CD8-positive, alpha-beta memory T cell (primary cell): ENCODE data around the gene MROH2A. TPM values are rescaled to one million over a fixed set of nuclear protein-coding genes. Genes with fewer than 3 reads are reported as not detected.
A peak's percentile ranks its signal among the peaks of the same experiment; 100 is the strongest.

Source experiments
- CTCF ChIA-PET: fragments of 350-600 bp; sonication (Branson Sonifier 250); formaldehyde crosslinking; loops from one replicate; lab custom pipeline; 2021; ENCODE audit warnings: antibody characterized with exemption; lab: Charles Lee
- POLR2A ChIA-PET: fragments of 350-600 bp; sonication (Branson Sonifier 250); formaldehyde crosslinking; loops from one replicate; lab custom pipeline; 2021; ENCODE audit warnings: antibody characterized with exemption; lab: Charles Lee
- DNase-seq, 5 donors: peaks; one replicate each; pipeline versions ENCODE4 v3.0.0 to v3.0.0-alpha.2; 2020 to 2022; ENCODE audit warnings: mixed read lengths in 1 of 5
- H3K27ac ChIP-seq: one replicate; pipeline ENCODE4 v1.7.0; 2013; ENCODE audit warnings: low read depth, mild to moderate bottlenecking, low read length, moderate library complexity
- H3K27me3 ChIP-seq: 2 replicates; pipeline ENCODE4 v1.7.0; 2013; ENCODE audit warnings: low read length, mild to moderate bottlenecking; ENCODE audit not compliant: insufficient read depth, poor library complexity, severe bottlenecking
- H3K36me3 ChIP-seq: 2 replicates; pipeline ENCODE4 v1.7.0; 2013; ENCODE audit warnings: mild to moderate bottlenecking, low read length, moderate library complexity; ENCODE audit not compliant: insufficient read depth
- H3K4me1 ChIP-seq: 2 replicates; pipeline ENCODE4 v1.7.0; 2013; ENCODE audit warnings: mild to moderate bottlenecking, low read length, moderate library complexity; ENCODE audit not compliant: insufficient read depth
- H3K4me3 ChIP-seq: 2 replicates; pipeline ENCODE4 v1.7.0; 2013; ENCODE audit warnings: mild to moderate bottlenecking, low read length
- H3K9me3 ChIP-seq: 2 replicates; pipeline ENCODE4 v1.7.0; 2013; ENCODE audit warnings: mild to moderate bottlenecking, low read length
- H3K27ac Mint-ChIP-seq, 8 donors: one replicate each; pipeline ENCODE4 v1.8.0; 2020 to 2021; ENCODE audit warnings: mixed read lengths in 8 of 8, mild to moderate bottlenecking in 6 of 8, inconsistent platforms in 3 of 8, moderate library complexity in 3 of 8
- H3K27me3 Mint-ChIP-seq, 2 donors: one replicate each; pipeline ENCODE4 v1.8.0; 2020 to 2021; ENCODE audit warnings: mixed read lengths in 2 of 2, mild to moderate bottlenecking in 1 of 2, moderate library complexity in 1 of 2
- H3K36me3 Mint-ChIP-seq, 3 donors: one replicate each; pipeline ENCODE4 v1.8.0; 2020 to 2021; ENCODE audit warnings: mixed read lengths in 3 of 3, inconsistent platforms in 1 of 3, mild to moderate bottlenecking in 1 of 3
- H3K4me1 Mint-ChIP-seq, 3 donors: one replicate each; pipeline ENCODE4 v1.8.0; 2020 to 2021; ENCODE audit warnings: mixed read lengths in 3 of 3, inconsistent platforms in 1 of 3, mild to moderate bottlenecking in 1 of 3
- H3K4me3 Mint-ChIP-seq, 7 donors: one replicate each; pipeline ENCODE4 v1.8.0; 2020 to 2021; ENCODE audit warnings: mixed read lengths in 7 of 7, mild to moderate bottlenecking in 6 of 7, moderate library complexity in 4 of 7, inconsistent platforms in 2 of 7
- H3K9me3 Mint-ChIP-seq, 5 donors: one replicate each; pipeline ENCODE4 v1.8.0; 2020 to 2022; ENCODE audit warnings: mixed read lengths in 5 of 5, mild to moderate bottlenecking in 3 of 5, moderate library complexity in 2 of 5, inconsistent platforms in 1 of 5
- polyA plus RNA-seq: library from polyadenylated mRNA; unstranded; fragments of 300-500 nt; fragmentation: Illumina TruSeq; gene quantifications from one replicate; pipeline ENCODE4 v1.2.3, GENCODE V29; 2021
- total RNA-seq, 2 experiments: library from RNA; stranded (reverse); gene quantifications; one replicate each; pipeline ENCODE4 v1.2.3, GENCODE V29; 2021

The MROH2A gene
- total and polyA plus RNA-seq, 3 experiments from 2014 or later: not detected

DNA sequence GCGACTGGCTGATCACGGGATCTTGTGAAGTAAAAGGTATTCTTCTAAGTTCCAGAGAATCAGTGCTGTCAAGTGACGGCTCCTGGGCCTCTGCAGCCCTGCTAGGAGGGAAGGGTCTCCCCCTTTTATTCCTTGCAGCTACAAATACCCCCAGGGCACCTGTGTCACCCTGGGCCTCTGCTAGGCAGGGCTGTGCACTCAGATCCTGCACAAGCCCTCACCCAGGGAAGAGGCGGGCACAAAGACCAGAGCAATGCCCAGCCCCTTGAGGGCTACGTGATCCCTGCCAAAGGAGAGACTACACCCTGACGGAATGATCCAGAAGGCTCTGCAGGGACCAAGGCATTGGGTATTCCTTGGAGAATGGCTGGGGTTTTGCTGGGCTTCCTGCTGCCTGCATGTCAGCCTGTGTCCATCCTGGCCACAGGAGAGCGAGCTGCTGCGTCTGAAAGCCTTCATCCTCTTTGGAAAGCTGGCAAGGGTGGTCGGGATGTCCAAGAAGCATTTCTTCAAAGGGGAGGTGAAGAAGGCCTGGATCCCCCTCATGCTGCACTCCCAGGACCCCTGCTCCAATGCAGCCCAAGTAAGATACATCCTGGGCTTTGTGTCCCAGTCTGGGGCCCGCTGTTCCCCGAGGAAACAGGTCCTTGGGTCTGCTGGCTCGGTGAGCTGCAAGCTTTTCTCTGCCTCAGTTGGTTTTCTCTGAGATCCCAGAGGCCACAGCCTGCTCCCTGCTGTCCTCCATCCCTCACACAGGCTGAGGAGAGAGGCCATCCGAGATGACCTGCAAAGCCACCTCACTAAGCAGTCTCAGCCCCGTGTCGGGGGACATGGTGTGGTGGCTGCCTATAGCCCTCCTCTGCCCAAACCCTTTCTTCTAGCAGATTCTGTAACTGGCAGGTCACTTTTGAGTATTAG is 51.3 kb downstream of the MROH2A start:
- Histone ChIP-seq H3K27me3 (no peaks in the 10 kb centered on the region), H3K4me1 (no peaks in the 10 kb centered on the region), H3K36me3 (no peaks in the 10 kb centered on the region), H3K9me3 (no peaks in the 10 kb centered on the region), H3K27ac (no peak overlapping the region), H3K4me3 (no peak overlapping the region)
- ChIA-PET POLR2A (no interaction called here), CTCF (no interaction called here)
- peak in 1 of 5 donors; percentile 20 for DNase-seq
- H3K4me1 Mint-ChIP-seq: no peaks in the 10 kb centered on the region
- H3K4me3 Mint-ChIP-seq: no peak overlapping the region
- H3K9me3 Mint-ChIP-seq: peaks cover 0 to 2% (median 0%) of the 10 kb centered on the region in 5 donors
- no peaks in the 10 kb centered on the region for H3K36me3 Mint-ChIP-seq
- peaks cover 4 to 9% of the 10 kb centered on the region in 2 donors for H3K27me3 Mint-ChIP-seq
- H3K27ac Mint-ChIP-seq: no peak overlapping the region

DNA sequence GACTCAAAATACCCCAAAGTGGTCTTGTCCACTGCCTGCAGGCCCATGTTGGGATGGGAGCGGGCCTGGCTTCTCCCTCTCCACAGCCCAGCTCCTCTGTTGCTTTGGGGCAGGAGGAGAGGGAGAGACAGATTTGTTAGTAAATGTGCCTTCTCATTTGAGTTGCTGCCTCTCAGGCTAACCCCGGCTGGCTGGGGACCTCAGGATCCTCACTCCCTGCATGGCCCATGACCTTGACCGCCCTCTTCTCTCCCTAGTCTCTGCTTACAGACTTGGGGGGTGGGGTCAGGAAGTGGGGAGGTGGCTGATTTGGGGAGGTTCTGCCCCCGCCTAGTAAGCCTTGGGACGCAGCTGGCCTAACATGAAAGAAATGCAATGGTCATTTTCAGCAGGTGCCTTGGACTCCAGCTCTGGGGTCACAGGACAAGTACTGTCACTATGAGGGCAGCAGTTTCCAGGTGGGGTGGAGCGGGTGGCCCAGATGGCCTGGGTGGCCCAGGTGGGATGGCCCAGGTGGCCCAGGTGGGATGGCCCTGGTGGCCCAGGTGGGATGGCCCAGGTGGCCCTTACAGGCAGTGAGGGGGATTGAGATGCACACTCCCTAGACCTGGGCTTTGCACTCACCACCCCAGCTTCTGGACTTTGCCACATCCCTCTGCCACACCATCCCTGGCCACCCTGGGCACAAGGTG is 52.1 kb downstream of the MROH2A start:
- H3K4me1 Mint-ChIP-seq: no peaks in the 10 kb centered on the region

GRCh38 chr2:233831011-233831721 is 53.0 kb downstream of the MROH2A start:
- Mint-ChIP-seq H3K36me3 (no peaks in the 10 kb centered on the region), H3K4me3 (no peak overlapping the region), H3K9me3 (no peaks in the 10 kb centered on the region), H3K27me3 (peaks cover 2 to 3% of the 10 kb centered on the region in 2 donors), H3K4me1 (no peaks in the 10 kb centered on the region), H3K27ac (no peak overlapping the region)
- H3K27ac ChIP-seq: no peak overlapping the region
- no peaks in the 10 kb centered on the region for H3K4me1 ChIP-seq
- H3K4me3 ChIP-seq: no peak overlapping the region
- CTCF ChIA-PET: no interaction called here
- H3K36me3 ChIP-seq: no peaks in the 10 kb centered on the region
- no peaks in the 10 kb centered on the region for H3K27me3 ChIP-seq
- H3K9me3 ChIP-seq: no peaks in the 10 kb centered on the region
- peak in 1 of 5 donors; percentile 37 for DNase-seq
- POLR2A ChIA-PET: no interaction called here

More for the DNA sequence above, 52.1 kb downstream of the MROH2A start:
- no peaks in the 10 kb centered on the region for H3K4me1 ChIP-seq
- no peak overlapping the region for H3K4me3 ChIP-seq
- no peaks in the 10 kb centered on the region for H3K9me3 ChIP-seq
- POLR2A ChIA-PET: no interaction called here
- Mint-ChIP-seq H3K36me3 (no peaks in the 10 kb centered on the region), H3K4me3 (no peak overlapping the region), H3K9me3 (peaks cover 0 to 2% (median 0%) of the 10 kb centered on the region in 5 donors), H3K27me3 (peaks cover 4 to 7% of the 10 kb centered on the region in 2 donors), H3K27ac (no peak overlapping the region)
- H3K27ac ChIP-seq: no peak overlapping the region
- DNase-seq: peak in 1 of 5 donors; percentile 39
- H3K36me3 ChIP-seq: no peaks in the 10 kb centered on the region
- no peaks in the 10 kb centered on the region for H3K27me3 ChIP-seq
- CTCF ChIA-PET: no interaction called here

- Histone ChIP-seq H3K9me3 (no peaks in the 10 kb centered on the region), H3K27ac (no peak overlapping the region), H3K27me3 (no peaks in the 10 kb centered on the region), H3K4me3 (no peak overlapping the region), H3K36me3 (no peaks in the 10 kb centered on the region), H3K4me1 (no peaks in the 10 kb centered on the region)
- ChIA-PET POLR2A (no interaction called here), CTCF (no interaction called here)
- Mint-ChIP-seq H3K36me3 (no peaks in the 10 kb centered on the region), H3K4me3 (no peak overlapping the region), H3K4me1 (no peaks in the 10 kb centered on the region), H3K9me3 (no peaks in the 10 kb centered on the region), H3K27me3 (peaks cover 0 to 1% of the 10 kb centered on the region in 2 donors), H3K27ac (no peak overlapping the region)
- no peak for DNase-seq
Observed at GRCh38 chr2:233831861-233832260, 53.7 kb downstream of the MROH2A start.

- Mint-ChIP-seq H3K36me3 (no peaks in the 10 kb centered on the region), H3K9me3 (no peaks in the 10 kb centered on the region), H3K4me1 (peaks cover 0 to 3% (median 0%) of the 10 kb centered on the region in 3 donors), H3K27me3 (peaks cover 0 to 1% of the 10 kb centered on the region in 2 donors), H3K4me3 (no peak overlapping the region), H3K27ac (no peak overlapping the region)
- ChIA-PET POLR2A (no interaction called here), CTCF (interaction anchor here (1.3 kb wide), 1 partner anchor 15 kb away, joined by 3 read pairs; no protein-coding TSS in a partner anchor)
- peak in 1 of 5 donors; percentile 19 for DNase-seq
- H3K27me3 ChIP-seq: no peaks in the 10 kb centered on the region
- H3K27ac ChIP-seq: no peak overlapping the region
- no peak overlapping the region for H3K4me3 ChIP-seq
- H3K36me3 ChIP-seq: no peaks in the 10 kb centered on the region
- H3K4me1 ChIP-seq: no peaks in the 10 kb centered on the region
- no peaks in the 10 kb centered on the region for H3K9me3 ChIP-seq
Observed at GRCh38 chr2:233832414-233832813, 54.3 kb downstream of the MROH2A start.

GRCh38 chr2:233832869-233833311 is 54.8 kb downstream of the MROH2A start:
- Histone ChIP-seq H3K4me1 (no peaks in the 10 kb centered on the region), H3K27ac (no peak overlapping the region), H3K4me3 (no peak overlapping the region), H3K27me3 (no peaks in the 10 kb centered on the region), H3K36me3 (no peaks in the 10 kb centered on the region), H3K9me3 (no peaks in the 10 kb centered on the region)
- DNase-seq: peak in 1 of 5 donors; percentile 5
- no peak overlapping the region for H3K27ac Mint-ChIP-seq
- ChIA-PET CTCF (interaction anchor here (1.3 kb wide), 1 partner anchor 15 kb away, joined by 3 read pairs; no protein-coding TSS in a partner anchor), POLR2A (no interaction called here)
- no peaks in the 10 kb centered on the region for H3K36me3 Mint-ChIP-seq
- no peak overlapping the region for H3K4me3 Mint-ChIP-seq
- H3K27me3 Mint-ChIP-seq: peaks cover 0 to 1% of the 10 kb centered on the region in 2 donors
- no peaks in the 10 kb centered on the region for H3K9me3 Mint-ChIP-seq
- H3K4me1 Mint-ChIP-seq: peaks cover 0 to 4% (median 0%) of the 10 kb centered on the region in 3 donors

DNA sequence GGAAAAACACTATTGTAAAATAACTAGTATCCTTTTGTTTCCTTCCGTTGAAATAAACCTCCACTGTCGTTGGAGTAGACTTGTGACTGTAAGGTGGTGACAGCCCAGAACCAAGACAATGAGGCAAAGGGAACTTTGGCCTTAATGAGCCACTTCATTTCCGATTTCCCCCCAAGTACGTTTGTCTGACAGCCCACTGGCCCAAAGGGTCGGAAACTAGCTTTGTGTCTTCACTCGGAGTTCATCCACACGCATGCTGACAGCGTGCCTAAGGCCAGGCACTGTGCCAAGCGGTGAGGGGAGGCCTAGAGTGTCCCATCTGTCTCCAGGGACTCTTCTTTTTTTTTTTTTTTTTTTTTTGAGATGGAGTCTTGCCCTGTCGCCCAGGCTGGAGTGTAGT is 55.2 kb downstream of the MROH2A start:
- peaks cover 0 to 9% (median 0%) of the 10 kb centered on the region in 3 donors for H3K4me1 Mint-ChIP-seq

More for the DNA sequence above, 55.2 kb downstream of the MROH2A start:
- DNase-seq: peak in 1 of 5 donors; percentile 12
- Mint-ChIP-seq H3K27ac (no peak overlapping the region), H3K9me3 (no peaks in the 10 kb centered on the region), H3K27me3 (peaks cover 0 to 1% of the 10 kb centered on the region in 2 donors), H3K36me3 (no peaks in the 10 kb centered on the region), H3K4me3 (no peak overlapping the region)
- Histone ChIP-seq H3K9me3 (no peaks in the 10 kb centered on the region), H3K27me3 (no peaks in the 10 kb centered on the region), H3K4me1 (no peaks in the 10 kb centered on the region), H3K4me3 (no peak overlapping the region), H3K27ac (no peak overlapping the region), H3K36me3 (no peaks in the 10 kb centered on the region)
- POLR2A ChIA-PET: no interaction called here
- CTCF ChIA-PET: interaction anchor here (1.3 kb wide), 1 partner anchor 15 kb away, joined by 3 read pairs; no protein-coding TSS in a partner anchor
